ENCODE data around the gene GRID2. TPM values are rescaled to one million over a fixed set of nuclear protein-coding genes. Genes with fewer than 3 reads are reported as not detected.

Gene GRID2
- polyA plus RNA-seq, 3 donors: 2.2 to 5.5 (median 3.3) TPM

DNA sequence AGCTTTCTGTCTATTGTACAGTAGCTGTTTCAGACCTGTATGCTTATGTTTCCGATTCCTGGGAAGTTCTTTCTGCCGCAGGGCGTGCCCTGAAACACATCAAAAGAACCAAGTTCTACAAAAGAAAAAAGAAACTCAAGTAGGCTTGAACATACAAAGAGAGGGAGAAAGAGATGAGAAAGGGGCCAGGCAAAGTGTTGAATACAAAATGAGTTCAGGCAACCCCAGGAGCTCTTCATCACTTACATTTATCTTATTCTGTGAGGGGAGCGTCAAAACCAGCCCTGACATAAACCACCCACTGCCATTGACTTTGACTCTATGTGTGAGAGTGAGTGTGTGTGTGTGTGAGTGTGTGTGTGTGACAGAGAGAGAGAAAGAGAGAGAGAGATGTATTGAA lies 1498.3 kb downstream of the GRID2 start:
- DNase-seq: no peak

DNA sequence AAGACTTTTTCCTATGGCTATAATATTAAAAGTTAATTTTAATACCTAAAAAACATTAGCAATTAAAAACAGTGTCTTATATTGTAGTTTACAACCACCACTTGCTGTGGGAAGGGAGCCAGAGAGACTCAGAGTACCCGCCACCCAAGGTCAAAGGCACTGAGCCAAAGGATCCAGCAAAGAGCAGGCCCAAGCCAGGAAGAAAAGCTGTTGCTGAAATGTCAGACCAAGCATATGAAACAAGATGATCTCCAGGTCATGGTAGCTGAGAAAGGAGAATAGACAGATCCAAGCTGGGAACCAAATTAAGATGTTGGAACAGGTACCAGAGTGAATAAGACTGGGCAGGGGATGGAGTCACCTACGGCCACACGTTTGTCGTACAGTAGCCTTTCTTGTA lies 1506.0 kb downstream of the GRID2 start:
- no peak for DNase-seq

DNA sequence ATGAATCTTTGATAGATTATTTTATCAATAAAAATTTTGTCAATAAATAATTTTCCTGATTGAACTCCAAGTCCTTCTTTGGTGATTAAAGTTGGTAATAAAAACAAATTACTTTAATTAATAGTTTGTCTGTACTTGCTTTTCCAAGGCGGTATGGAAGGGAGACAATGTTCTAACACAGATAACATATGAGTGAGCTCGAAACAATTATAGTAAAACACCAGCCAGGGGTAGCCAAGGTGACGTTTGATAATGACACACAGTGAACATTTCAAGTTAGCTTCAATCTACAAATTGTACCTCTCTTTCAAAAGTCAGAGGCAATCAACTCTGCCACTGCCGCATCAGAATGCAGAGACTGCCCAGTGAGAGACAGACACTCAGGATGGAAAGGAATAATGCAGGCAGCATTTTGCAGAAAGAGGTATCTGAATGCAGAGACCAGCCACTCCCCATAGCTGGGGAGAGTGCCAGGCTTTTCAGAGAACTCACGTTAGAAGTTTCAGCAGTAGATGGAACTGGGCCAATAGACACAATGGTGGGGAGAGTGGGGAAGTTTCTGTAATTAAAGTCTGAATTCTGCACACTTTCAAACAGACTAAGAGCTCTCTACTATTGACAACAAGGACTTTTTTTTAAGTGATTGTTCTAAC lies 1506.7 kb downstream of the GRID2 start:
- no peak for DNase-seq

DNA sequence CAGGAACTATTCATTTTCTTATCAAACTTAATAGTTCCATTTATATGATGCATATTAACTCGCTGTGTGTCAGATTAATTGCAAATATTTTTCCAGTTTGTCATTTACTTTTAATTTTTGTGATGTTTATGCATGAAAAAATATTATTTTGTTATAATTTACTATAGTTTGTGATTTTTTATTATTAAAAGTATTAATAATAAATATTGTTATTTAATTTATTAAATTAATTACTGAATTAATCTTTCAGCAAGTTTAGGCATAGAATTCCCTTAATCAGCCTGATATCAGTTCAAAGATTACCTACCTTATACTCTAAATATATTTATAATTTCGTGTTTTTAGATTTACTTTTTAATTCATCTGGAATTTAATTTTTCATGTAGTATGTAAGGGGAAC lies 1509.3 kb downstream of the GRID2 start:
- no peak for DNase-seq

DNA sequence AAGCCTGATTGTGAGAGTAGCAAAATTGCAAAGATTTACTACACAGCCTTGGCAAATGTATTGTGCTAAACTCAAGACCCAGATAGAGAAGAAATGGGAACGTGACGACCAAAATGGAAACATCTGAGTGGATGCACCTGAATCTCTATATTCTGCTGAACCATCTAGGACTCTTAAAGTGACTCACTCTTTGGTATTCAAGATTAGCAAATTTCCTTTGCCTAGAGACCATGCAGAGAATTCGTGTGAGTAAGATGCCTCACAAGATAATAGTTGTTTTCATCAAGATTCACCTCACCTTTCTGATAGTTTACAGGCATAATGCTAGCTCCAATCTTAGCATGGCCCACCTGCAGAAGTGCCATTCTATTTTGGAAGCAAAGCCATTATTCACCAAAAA lies 1510.4 kb downstream of the GRID2 start:
- no peak for DNase-seq

DNA sequence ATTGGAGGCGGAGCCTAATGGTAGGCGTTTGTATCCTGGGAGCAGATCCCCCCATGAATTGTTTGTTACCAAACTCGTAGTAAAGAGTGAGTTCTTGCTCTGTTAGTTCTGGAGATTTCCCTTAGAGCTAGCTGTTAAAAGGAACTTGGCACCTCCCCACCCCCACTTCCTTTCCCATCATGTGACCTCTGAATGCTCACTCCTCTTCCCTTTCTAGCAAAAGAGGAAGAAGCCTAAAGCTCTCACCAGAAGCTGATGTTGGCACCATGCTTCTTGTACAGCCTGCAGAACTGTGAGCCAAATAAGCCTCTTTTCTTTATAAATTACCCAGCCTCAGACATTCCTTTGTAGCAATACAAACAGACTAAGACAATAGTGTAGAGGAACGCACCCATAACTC lies 1511.0 kb downstream of the GRID2 start:
- no peak for DNase-seq
